Measurements from ENCODE around the gene DPP6. TPM values are rescaled to one million over a fixed set of nuclear protein-coding genes. Genes with fewer than 3 reads are reported as not detected.

The DPP6 gene
- total RNA-seq, 1 donor from 2014 or later: 0.48 TPM

- Histone ChIP-seq H3K27ac (ENCODE audit: low read depth, low read length) (no peak overlapping the region), H2AFZ (ENCODE audit: low read depth, low read length) (no peak overlapping the region), H4K20me1 (ENCODE audit: insufficient read depth, low read length) (no peaks in the 10 kb centered on the region), H3K27me3 (ENCODE audit: insufficient read depth, low read length) (peaks cover 2% of the 10 kb centered on the region), H3K9me3 (ENCODE audit: insufficient read depth, low read depth, low read length) (no peaks in the 10 kb centered on the region), H3K9ac (ENCODE audit: low read length) (no peak overlapping the region), H3K4me3 (ENCODE audit: insufficient read depth, low read depth, low read length) (no peak overlapping the region), H3K79me2 (ENCODE audit: insufficient read depth, low read length) (no peaks in the 10 kb centered on the region), H3K4me1 (ENCODE audit: insufficient read depth, low read length) (no peaks in the 10 kb centered on the region), H3K4me2 (ENCODE audit: low read length) (no peak overlapping the region), H3K36me3 (ENCODE audit: insufficient read depth, low read length) (no peaks in the 10 kb centered on the region)
- FAIRE-seq: no peak
- no peak overlapping the region for H3K4me3 Mint-ChIP-seq (ENCODE audit: unreplicated experiment)
- no peak overlapping the region for H3K27ac Mint-ChIP-seq (ENCODE audit: unreplicated experiment)
- H3K4me1 Mint-ChIP-seq (ENCODE audit: low read depth, unreplicated experiment): no peaks in the 10 kb centered on the region
- H3K36me3 Mint-ChIP-seq (ENCODE audit: low read depth, unreplicated experiment): no peaks in the 10 kb centered on the region
- no peak for DNase-seq (ENCODE audit: low read depth)
- H3K9me3 Mint-ChIP-seq (ENCODE audit: unreplicated experiment): peaks cover 3% of the 10 kb centered on the region
- TF ChIP-seq, protein P1, sequence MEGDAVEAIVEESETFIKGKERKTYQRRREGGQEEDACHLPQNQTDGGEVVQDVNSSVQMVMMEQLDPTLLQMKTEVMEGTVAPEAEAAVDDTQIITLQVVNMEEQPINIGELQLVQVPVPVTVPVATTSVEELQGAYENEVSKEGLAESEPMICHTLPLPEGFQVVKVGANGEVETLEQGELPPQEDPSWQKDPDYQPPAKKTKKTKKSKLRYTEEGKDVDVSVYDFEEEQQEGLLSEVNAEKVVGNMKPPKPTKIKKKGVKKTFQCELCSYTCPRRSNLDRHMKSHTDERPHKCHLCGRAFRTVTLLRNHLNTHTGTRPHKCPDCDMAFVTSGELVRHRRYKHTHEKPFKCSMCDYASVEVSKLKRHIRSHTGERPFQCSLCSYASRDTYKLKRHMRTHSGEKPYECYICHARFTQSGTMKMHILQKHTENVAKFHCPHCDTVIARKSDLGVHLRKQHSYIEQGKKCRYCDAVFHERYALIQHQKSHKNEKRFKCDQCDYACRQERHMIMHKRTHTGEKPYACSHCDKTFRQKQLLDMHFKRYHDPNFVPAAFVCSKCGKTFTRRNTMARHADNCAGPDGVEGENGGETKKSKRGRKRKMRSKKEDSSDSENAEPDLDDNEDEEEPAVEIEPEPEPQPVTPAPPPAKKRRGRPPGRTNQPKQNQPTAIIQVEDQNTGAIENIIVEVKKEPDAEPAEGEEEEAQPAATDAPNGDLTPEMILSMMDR (IDR thresholded peaks at IDR 0.05; ENCODE audit: insufficient read depth, low read depth, low read length): no peak
- TF ChIP-seq EZH2 (IDR thresholded peaks at IDR 0.05; ENCODE audit: insufficient read depth, low read length): no peak
- H3K27me3 Mint-ChIP-seq (ENCODE audit: low read depth, unreplicated experiment): peaks cover 22% of the 10 kb centered on the region
Measured at GRCh38 chr7:154843670-154844237, 791.6 kb downstream of the DPP6 start.

- H3K36me3 ChIP-seq (ENCODE audit: insufficient read depth, low read length): no peaks in the 10 kb centered on the region
- no peak overlapping the region for H3K27ac ChIP-seq (ENCODE audit: low read depth, low read length)
- no peak overlapping the region for H3K9ac ChIP-seq (ENCODE audit: low read length)
- no peak overlapping the region for H3K4me2 ChIP-seq (ENCODE audit: low read length)
- no peak overlapping the region for H2AFZ ChIP-seq (ENCODE audit: low read depth, low read length)
- no peaks in the 10 kb centered on the region for H3K9me3 ChIP-seq (ENCODE audit: insufficient read depth, low read depth, low read length)
- H3K27ac Mint-ChIP-seq (ENCODE audit: unreplicated experiment): no peak overlapping the region
- TF ChIP-seq, protein P1 (IDR thresholded peaks at IDR 0.05; ENCODE audit: insufficient read depth, low read depth, low read length): no peak
- TF ChIP-seq EZH2 (IDR thresholded peaks at IDR 0.05; ENCODE audit: insufficient read depth, low read length): no peak
- H3K4me3 Mint-ChIP-seq (ENCODE audit: unreplicated experiment): no peak overlapping the region
- no peaks in the 10 kb centered on the region for H3K4me1 ChIP-seq (ENCODE audit: insufficient read depth, low read length)
- peaks cover 2% of the 10 kb centered on the region for H3K27me3 ChIP-seq (ENCODE audit: insufficient read depth, low read length)
- DNase-seq (ENCODE audit: low read depth): no peak
- FAIRE-seq: no peak
- H3K27me3 Mint-ChIP-seq (ENCODE audit: low read depth, unreplicated experiment): peaks cover 14% of the 10 kb centered on the region
- no peak overlapping the region for H3K4me3 ChIP-seq (ENCODE audit: insufficient read depth, low read depth, low read length)
- H3K79me2 ChIP-seq (ENCODE audit: insufficient read depth, low read length): no peaks in the 10 kb centered on the region
- H3K36me3 Mint-ChIP-seq (ENCODE audit: low read depth, unreplicated experiment): no peaks in the 10 kb centered on the region
- no peaks in the 10 kb centered on the region for H4K20me1 ChIP-seq (ENCODE audit: insufficient read depth, low read length)
- no peaks in the 10 kb centered on the region for H3K4me1 Mint-ChIP-seq (ENCODE audit: low read depth, unreplicated experiment)
- no peaks in the 10 kb centered on the region for H3K9me3 Mint-ChIP-seq (ENCODE audit: unreplicated experiment)
Measured at GRCh38 chr7:154844499-154844898, 792.3 kb downstream of the DPP6 start.

GRCh38 chr7:154844955-154845354 is 792.8 kb downstream of the DPP6 start:
- H3K4me3 ChIP-seq (ENCODE audit: insufficient read depth, low read depth, low read length): no peak overlapping the region
- H3K9me3 ChIP-seq (ENCODE audit: insufficient read depth, low read depth, low read length): no peaks in the 10 kb centered on the region
- TF ChIP-seq, protein P1 (IDR thresholded peaks at IDR 0.05; ENCODE audit: insufficient read depth, low read depth, low read length): no peak
- no peak for TF ChIP-seq EZH2 (IDR thresholded peaks at IDR 0.05; ENCODE audit: insufficient read depth, low read length)
- no peaks in the 10 kb centered on the region for H4K20me1 ChIP-seq (ENCODE audit: insufficient read depth, low read length)
- H3K79me2 ChIP-seq (ENCODE audit: insufficient read depth, low read length): no peaks in the 10 kb centered on the region
- no peaks in the 10 kb centered on the region for H3K36me3 ChIP-seq (ENCODE audit: insufficient read depth, low read length)
- Mint-ChIP-seq H3K4me3 (ENCODE audit: unreplicated experiment) (no peak overlapping the region), H3K4me1 (ENCODE audit: low read depth, unreplicated experiment) (no peaks in the 10 kb centered on the region), H3K27ac (ENCODE audit: unreplicated experiment) (no peak overlapping the region), H3K36me3 (ENCODE audit: low read depth, unreplicated experiment) (no peaks in the 10 kb centered on the region), H3K27me3 (ENCODE audit: low read depth, unreplicated experiment) (peaks cover 10% of the 10 kb centered on the region), H3K9me3 (ENCODE audit: unreplicated experiment) (no peaks in the 10 kb centered on the region)
- DNase-seq (ENCODE audit: low read depth) (no peak), FAIRE-seq (no peak)
- peaks cover 2% of the 10 kb centered on the region for H3K27me3 ChIP-seq (ENCODE audit: insufficient read depth, low read length)
- H2AFZ ChIP-seq (ENCODE audit: low read depth, low read length): no peak overlapping the region
- no peak overlapping the region for H3K9ac ChIP-seq (ENCODE audit: low read length)
- no peaks in the 10 kb centered on the region for H3K4me1 ChIP-seq (ENCODE audit: insufficient read depth, low read length)
- H3K27ac ChIP-seq (ENCODE audit: low read depth, low read length): no peak overlapping the region
- H3K4me2 ChIP-seq (ENCODE audit: low read length): no peak overlapping the region
